ENCODE measurements around the gene AQP12A. TPM values are rescaled to one million over a fixed set of nuclear protein-coding genes. Genes with fewer than 3 reads are reported as not detected.
"Not testable (repeated sequence)": the region's sequence is repeated elsewhere in the genome, so short reads cannot be mapped to it uniquely, and the experiment has no call there.

The AQP12A gene
- total RNA-seq, 2 experiments from 2014 or later: not detected

DNA sequence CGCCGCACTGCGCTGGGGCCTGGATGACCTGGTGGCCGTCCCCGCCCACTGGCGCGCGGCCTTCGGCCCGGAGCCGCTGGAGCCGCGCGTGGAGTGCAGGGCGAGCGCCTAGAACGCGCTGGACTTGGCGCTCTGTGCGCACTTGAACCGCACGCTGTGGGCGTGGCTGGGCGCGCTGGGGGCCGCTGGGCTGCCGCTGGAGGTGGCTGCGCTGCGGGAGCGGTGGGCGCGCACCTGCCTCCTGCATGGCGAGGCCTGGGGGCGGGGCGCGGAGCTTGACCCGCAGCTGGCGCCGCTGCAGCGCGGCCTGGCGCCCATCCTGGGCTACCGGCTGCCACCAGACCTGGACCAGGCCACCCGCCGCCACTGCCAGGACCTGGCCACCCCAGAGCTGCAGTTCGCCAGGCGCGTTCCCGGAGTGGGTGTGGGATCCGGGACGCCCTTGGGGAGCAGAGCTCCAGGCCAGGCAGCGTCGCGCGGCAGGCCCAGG, 18.9 kb upstream of the AQP12A start:
- intact Hi-C loops (cut with DNase I, micrococcal nuclease): no loop called here
- ATAC-seq (ENCODE audit: poor library complexity): no peak
- POLR2A ChIA-PET: no interaction called here

DNA sequence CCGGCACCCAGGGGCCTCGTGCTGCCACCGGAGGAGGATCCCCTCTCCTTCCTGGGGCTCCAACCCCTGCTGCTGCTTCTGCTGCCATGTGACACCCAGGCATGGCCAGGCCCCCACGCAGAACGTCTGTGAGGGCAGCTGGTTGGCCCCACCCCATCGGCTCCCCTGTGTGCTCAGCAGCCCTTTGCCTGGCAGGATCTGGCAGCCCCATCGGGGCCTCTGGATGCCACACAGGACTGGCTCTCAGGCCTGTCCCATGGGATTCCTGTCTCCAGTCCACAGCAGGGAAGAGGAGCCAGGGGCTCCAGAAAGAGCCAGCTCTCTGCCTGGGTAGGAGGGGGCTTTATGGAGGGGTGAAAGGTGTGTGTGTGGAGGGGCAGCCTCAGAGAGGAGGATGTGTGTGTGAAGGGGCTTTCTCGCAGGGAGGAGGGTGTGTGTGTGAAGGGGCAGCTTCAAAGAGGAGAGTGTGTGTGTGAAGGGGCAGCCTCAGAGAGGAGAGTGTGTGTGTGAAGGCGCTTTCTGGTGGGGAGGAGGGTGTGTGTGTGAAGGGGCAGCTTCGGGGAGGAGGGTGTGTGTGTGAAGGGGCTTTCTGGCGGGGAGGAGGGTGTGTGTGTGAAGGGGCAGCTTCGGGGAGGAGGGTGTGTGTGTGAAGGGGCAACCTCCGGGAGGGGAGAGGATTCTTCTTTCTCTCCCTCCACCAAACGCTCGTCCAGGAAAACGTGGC, 17.0 kb upstream of the AQP12A start:
- H3K27ac ChIP-seq (ENCODE audit: low read depth in 1 of 2, low read length in 2 of 2); DNase-seq; H3K9me3 Mint-ChIP-seq; H3K27me3 ChIP-seq (ENCODE audit: control insufficient read depth in 1 of 2, insufficient read depth in 2 of 2, low read length in 2 of 2); H3K36me3 ChIP-seq (ENCODE audit: insufficient read depth, low read length); H3K4me1 Mint-ChIP-seq (ENCODE audit: low read depth); H3K27ac Mint-ChIP-seq; H3K4me3 Mint-ChIP-seq; H3K36me3 Mint-ChIP-seq (ENCODE audit: low read depth); intact Hi-C loops (cut with DNase I, micrococcal nuclease); CTCF ChIA-PET; H3K4me1 ChIP-seq (ENCODE audit: insufficient read depth, low read length); H3K4me3 ChIP-seq (ENCODE audit: low read length); H3K9me3 ChIP-seq (ENCODE audit: control insufficient read depth in 1 of 2, insufficient read depth in 1 of 2, low read length in 2 of 2); POLR2A ChIA-PET; ATAC-seq (ENCODE audit: poor library complexity): not testable (repeated sequence)
- peaks cover 23% of the 10 kb centered on the region for H3K27me3 Mint-ChIP-seq

More for the DNA sequence above, 18.9 kb upstream of the AQP12A start:
- H3K4me3 ChIP-seq (ENCODE audit: low read length): no peak overlapping the region
- no peaks in the 10 kb centered on the region for H3K36me3 ChIP-seq (ENCODE audit: insufficient read depth, low read length)
- TF ChIP-seq, protein P1, sequence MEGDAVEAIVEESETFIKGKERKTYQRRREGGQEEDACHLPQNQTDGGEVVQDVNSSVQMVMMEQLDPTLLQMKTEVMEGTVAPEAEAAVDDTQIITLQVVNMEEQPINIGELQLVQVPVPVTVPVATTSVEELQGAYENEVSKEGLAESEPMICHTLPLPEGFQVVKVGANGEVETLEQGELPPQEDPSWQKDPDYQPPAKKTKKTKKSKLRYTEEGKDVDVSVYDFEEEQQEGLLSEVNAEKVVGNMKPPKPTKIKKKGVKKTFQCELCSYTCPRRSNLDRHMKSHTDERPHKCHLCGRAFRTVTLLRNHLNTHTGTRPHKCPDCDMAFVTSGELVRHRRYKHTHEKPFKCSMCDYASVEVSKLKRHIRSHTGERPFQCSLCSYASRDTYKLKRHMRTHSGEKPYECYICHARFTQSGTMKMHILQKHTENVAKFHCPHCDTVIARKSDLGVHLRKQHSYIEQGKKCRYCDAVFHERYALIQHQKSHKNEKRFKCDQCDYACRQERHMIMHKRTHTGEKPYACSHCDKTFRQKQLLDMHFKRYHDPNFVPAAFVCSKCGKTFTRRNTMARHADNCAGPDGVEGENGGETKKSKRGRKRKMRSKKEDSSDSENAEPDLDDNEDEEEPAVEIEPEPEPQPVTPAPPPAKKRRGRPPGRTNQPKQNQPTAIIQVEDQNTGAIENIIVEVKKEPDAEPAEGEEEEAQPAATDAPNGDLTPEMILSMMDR (IDR thresholded peaks at IDR 0.05): no peak
- H3K9me3 ChIP-seq (ENCODE audit: control insufficient read depth in 1 of 2, insufficient read depth in 1 of 2, low read length in 2 of 2): peaks cover 0 to 6% of the 10 kb centered on the region in 2 experiments
- H3K27ac Mint-ChIP-seq: no peak overlapping the region
- peaks cover 34% of the 10 kb centered on the region for H3K27me3 Mint-ChIP-seq
- H3K27me3 ChIP-seq (ENCODE audit: control insufficient read depth in 1 of 2, insufficient read depth in 2 of 2, low read length in 2 of 2): peaks cover 0 to 7% of the 10 kb centered on the region in 2 experiments
- H3K9me3 Mint-ChIP-seq: no peaks in the 10 kb centered on the region
- H3K4me1 Mint-ChIP-seq (ENCODE audit: low read depth): no peaks in the 10 kb centered on the region
- no peaks in the 10 kb centered on the region for H3K36me3 Mint-ChIP-seq (ENCODE audit: low read depth)
- H3K4me1 ChIP-seq (ENCODE audit: insufficient read depth, low read length): no peaks in the 10 kb centered on the region
- H3K4me3 Mint-ChIP-seq: no peak overlapping the region
- DNase-seq: peak in 1 of 14 experiments; percentile 8
- H3K27ac ChIP-seq (ENCODE audit: low read depth in 1 of 2, low read length in 2 of 2): no peak overlapping the region
- CTCF ChIA-PET: no interaction called here

DNA sequence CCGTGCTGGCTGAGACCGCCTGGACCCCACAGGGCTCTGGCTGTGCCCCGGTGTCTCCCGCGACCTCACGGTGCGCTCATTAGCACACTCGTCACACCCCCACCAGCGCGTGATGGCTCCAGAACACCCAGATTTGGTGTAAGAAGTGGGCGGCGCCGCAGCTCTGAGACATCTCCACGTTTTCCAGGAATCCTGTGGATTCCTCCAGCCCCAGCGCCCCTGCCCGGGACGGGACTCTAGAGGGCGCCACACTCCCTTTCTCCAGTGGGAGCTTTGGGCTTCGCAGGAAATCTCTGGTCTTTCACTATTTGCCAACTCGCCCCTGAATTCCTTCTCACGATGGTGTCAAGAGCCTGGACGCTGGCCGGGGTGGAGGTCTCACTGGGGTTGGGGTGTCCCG, 16.3 kb upstream of the AQP12A start:
- H3K9me3 Mint-ChIP-seq; H3K27me3 ChIP-seq (ENCODE audit: control insufficient read depth in 1 of 2, insufficient read depth in 2 of 2, low read length in 2 of 2); H3K4me3 ChIP-seq (ENCODE audit: low read length); H3K27ac Mint-ChIP-seq; H3K27ac ChIP-seq (ENCODE audit: low read depth in 1 of 2, low read length in 2 of 2); H3K9me3 ChIP-seq (ENCODE audit: control insufficient read depth in 1 of 2, insufficient read depth in 1 of 2, low read length in 2 of 2); DNase-seq; ATAC-seq (ENCODE audit: poor library complexity); H3K4me1 Mint-ChIP-seq (ENCODE audit: low read depth); CTCF ChIA-PET; POLR2A ChIA-PET; H3K4me1 ChIP-seq (ENCODE audit: insufficient read depth, low read length); intact Hi-C loops (cut with DNase I, micrococcal nuclease); H3K4me3 Mint-ChIP-seq; H3K36me3 Mint-ChIP-seq (ENCODE audit: low read depth); H3K36me3 ChIP-seq (ENCODE audit: insufficient read depth, low read length): not testable (repeated sequence)
- H3K27me3 Mint-ChIP-seq: peaks cover 16% of the 10 kb centered on the region

DNA sequence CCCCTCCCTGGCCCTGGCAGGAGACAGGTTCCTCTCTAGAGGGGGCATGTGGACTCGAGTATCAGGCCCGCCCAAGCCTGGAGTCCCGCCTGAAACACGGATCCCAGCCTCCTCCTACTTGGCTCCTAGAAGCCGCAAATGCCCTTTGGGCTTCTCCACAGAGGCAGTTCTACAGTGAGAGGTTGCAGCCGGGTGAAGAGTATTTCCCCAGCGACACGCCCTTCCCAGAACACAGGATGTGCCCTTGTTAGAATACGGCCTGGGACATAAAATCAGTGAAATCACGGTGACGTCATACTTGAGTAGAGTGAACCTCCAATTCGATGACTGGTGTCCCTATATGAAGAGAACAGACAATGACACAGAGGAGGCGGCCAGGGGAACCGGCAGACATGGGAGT, 13.6 kb upstream of the AQP12A start:
- POLR2A ChIA-PET; H3K4me1 ChIP-seq (ENCODE audit: insufficient read depth, low read length); H3K4me1 Mint-ChIP-seq (ENCODE audit: low read depth); H3K27me3 ChIP-seq (ENCODE audit: control insufficient read depth in 1 of 2, insufficient read depth in 2 of 2, low read length in 2 of 2); ATAC-seq (ENCODE audit: poor library complexity); H3K4me3 Mint-ChIP-seq; H3K4me3 ChIP-seq (ENCODE audit: low read length); H3K9me3 ChIP-seq (ENCODE audit: control insufficient read depth in 1 of 2, insufficient read depth in 1 of 2, low read length in 2 of 2); H3K27me3 Mint-ChIP-seq; H3K36me3 ChIP-seq (ENCODE audit: insufficient read depth, low read length); H3K27ac Mint-ChIP-seq; intact Hi-C loops (cut with DNase I, micrococcal nuclease); CTCF ChIA-PET; DNase-seq; H3K27ac ChIP-seq (ENCODE audit: low read depth in 1 of 2, low read length in 2 of 2); H3K36me3 Mint-ChIP-seq (ENCODE audit: low read depth); H3K9me3 Mint-ChIP-seq: not testable (repeated sequence)

DNA sequence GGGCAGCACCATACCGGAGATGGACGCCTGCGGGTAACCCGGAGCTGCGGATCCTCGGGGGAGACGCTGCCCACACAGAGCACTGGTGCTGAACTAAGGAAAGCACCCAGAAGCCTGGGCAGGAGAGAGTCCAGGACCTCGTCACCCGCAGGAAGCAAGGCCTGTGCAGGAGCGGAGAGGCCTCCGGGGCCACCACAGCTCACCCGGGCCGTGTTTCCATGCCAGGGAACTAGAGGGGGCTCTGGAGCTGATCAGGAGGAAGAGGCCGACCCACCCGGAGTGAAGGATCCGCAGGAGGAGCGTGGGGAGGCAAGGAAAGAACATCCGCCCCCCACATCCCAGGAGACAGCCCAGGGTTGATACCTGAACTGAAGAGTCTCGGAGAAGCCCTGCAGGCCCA, 12.8 kb upstream of the AQP12A start:
- H3K27me3 Mint-ChIP-seq; DNase-seq; H3K4me1 Mint-ChIP-seq (ENCODE audit: low read depth); ATAC-seq (ENCODE audit: poor library complexity); H3K9me3 Mint-ChIP-seq; H3K4me1 ChIP-seq (ENCODE audit: insufficient read depth, low read length); POLR2A ChIA-PET; intact Hi-C loops (cut with DNase I, micrococcal nuclease); H3K36me3 Mint-ChIP-seq (ENCODE audit: low read depth); H3K4me3 ChIP-seq (ENCODE audit: low read length); H3K36me3 ChIP-seq (ENCODE audit: insufficient read depth, low read length); H3K27ac ChIP-seq (ENCODE audit: low read depth in 1 of 2, low read length in 2 of 2); H3K4me3 Mint-ChIP-seq; CTCF ChIA-PET; H3K27ac Mint-ChIP-seq; H3K9me3 ChIP-seq (ENCODE audit: control insufficient read depth in 1 of 2, insufficient read depth in 1 of 2, low read length in 2 of 2); H3K27me3 ChIP-seq (ENCODE audit: control insufficient read depth in 1 of 2, insufficient read depth in 2 of 2, low read length in 2 of 2): not testable (repeated sequence)

DNA sequence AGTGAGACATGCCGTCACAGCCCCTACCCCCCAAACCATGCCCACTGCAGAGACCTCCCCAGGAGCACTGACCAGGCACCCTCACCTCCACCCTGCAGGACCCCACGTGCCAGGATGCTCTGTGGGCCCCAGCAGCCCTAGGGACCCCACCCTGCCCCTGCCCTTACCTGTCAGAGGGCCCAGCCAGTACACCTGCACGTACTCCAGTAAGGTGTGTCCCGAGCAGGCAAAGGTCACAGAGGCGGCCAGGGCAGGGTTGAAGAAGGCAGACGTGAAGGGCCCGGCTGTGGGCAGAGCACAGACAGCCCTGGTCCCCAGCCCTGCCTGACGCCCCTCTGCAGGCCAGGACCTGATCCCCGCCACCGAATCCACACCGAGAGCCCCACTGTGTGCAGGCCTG, 11.5 kb upstream of the AQP12A start:
- POLR2A ChIA-PET; H3K36me3 ChIP-seq (ENCODE audit: insufficient read depth, low read length); H3K36me3 Mint-ChIP-seq (ENCODE audit: low read depth); H3K27me3 ChIP-seq (ENCODE audit: control insufficient read depth in 1 of 2, insufficient read depth in 2 of 2, low read length in 2 of 2); H3K4me3 ChIP-seq (ENCODE audit: low read length); H3K9me3 Mint-ChIP-seq; H3K27me3 Mint-ChIP-seq; H3K27ac Mint-ChIP-seq; ATAC-seq (ENCODE audit: poor library complexity); DNase-seq; CTCF ChIA-PET; H3K27ac ChIP-seq (ENCODE audit: low read depth in 1 of 2, low read length in 2 of 2); H3K9me3 ChIP-seq (ENCODE audit: control insufficient read depth in 1 of 2, insufficient read depth in 1 of 2, low read length in 2 of 2); intact Hi-C loops (cut with DNase I, micrococcal nuclease); H3K4me1 Mint-ChIP-seq (ENCODE audit: low read depth); H3K4me3 Mint-ChIP-seq; H3K4me1 ChIP-seq (ENCODE audit: insufficient read depth, low read length): not testable (repeated sequence)
